HepG2 (cell line): ENCODE data around the gene NAT14. TPM values are rescaled to one million over a fixed set of nuclear protein-coding genes. Genes with fewer than 3 reads are reported as not detected.

ENCODE experiments used
- AGO2 ChIP-seq: fragments of 200-400 bp; formaldehyde crosslinking; optimal IDR thresholded peaks from 2 replicates; pipeline ENCODE3; 2017; ENCODE audit warnings: mild to moderate bottlenecking, low read depth, low read length, moderate library complexity
- ARID3A ChIP-seq: IDR thresholded peaks from 2 replicates; pipeline ENCODE4 v1.6.1; 2012; ENCODE audit warnings: low read depth, low read length, improper control_type of control experiment
- CSRNP2 ChIP-seq: sonication (generic); formaldehyde crosslinking; conservative IDR thresholded peaks from 2 replicates; pipeline ENCODE4 v1.8.0; 2022; ENCODE audit warnings: low read depth, missing genetic modification reagents
- DNMT3B ChIP-seq: conservative IDR thresholded peaks from 2 replicates; pipeline ENCODE4 v1.6.1; 2016; ENCODE audit warnings: missing biosample characterization, control low read depth
- GMEB1 ChIP-seq: sonication (generic); formaldehyde crosslinking; IDR thresholded peaks from 2 replicates; pipeline ENCODE4 v1.5.1; 2020; ENCODE audit warnings: missing genetic modification reagents, mild to moderate bottlenecking, borderline replicate concordance
- HNF4A ChIP-seq: sonication (generic); formaldehyde crosslinking; IDR thresholded peaks from 2 replicates; pipeline ENCODE4 v1.4.0; 2020; ENCODE audit warnings: missing genetic modification reagents
- KDM2A ChIP-seq: sonication (generic); formaldehyde crosslinking; IDR thresholded peaks from 2 replicates; pipeline ENCODE4 v1.4.0; 2020; ENCODE audit warnings: low read depth, missing genetic modification reagents, borderline replicate concordance
- NFRKB ChIP-seq: fragments of 450-650 bp; IDR thresholded peaks from 2 replicates; pipeline ENCODE4 v1.6.1; 2017
- SAP130 ChIP-seq: IDR thresholded peaks from 2 replicates; pipeline ENCODE4 v1.6.1; 2016; ENCODE audit warnings: low read depth
- SOX13 ChIP-seq, 3 experiments: fragments of 450-650 bp in 1 of 3; sonication (generic) in 1 of 3; formaldehyde crosslinking in 1 of 3; IDR thresholded peaks in 2 of 3; conservative IDR thresholded peaks in 1 of 3; 2 replicates each; pipeline versions ENCODE4 v1.5.0 to v1.6.1; 2016 to 2020; ENCODE audit warnings: antibody characterized with exemption in 1 of 3, mild to moderate bottlenecking in 1 of 3, missing compliant biosample characterization in 1 of 3, missing genetic modification reagents in 1 of 3, moderate library complexity in 1 of 3
- TAF15 ChIP-seq: fragments of 200-400 bp; formaldehyde crosslinking; IDR thresholded peaks from one replicate; pipeline ENCODE4 v1.6.1; 2018; ENCODE audit warnings: mild to moderate bottlenecking, low read depth, low read length; ENCODE audit not compliant: poor library complexity, severe bottlenecking
- TCF7L2 ChIP-seq: IDR thresholded peaks from 2 replicates; pipeline ENCODE4 v1.6.1; 2011; ENCODE audit warnings: mild to moderate bottlenecking, low read depth, low read length, moderate library complexity
- TEF ChIP-seq: sonication (generic); formaldehyde crosslinking; IDR thresholded peaks from 2 replicates; pipeline ENCODE4 v1.5.0; 2020; ENCODE audit warnings: missing genetic modification reagents
- YY1 ChIP-seq: IDR thresholded peaks from 2 replicates; pipeline ENCODE4 v1.6.1; 2011; ENCODE audit warnings: low read length, low read depth, moderate library complexity, mild to moderate bottlenecking; ENCODE audit not compliant: insufficient read depth, insufficient replicate concordance
- ZFY ChIP-seq: sonication (generic); formaldehyde crosslinking; IDR thresholded peaks from 2 replicates; pipeline ENCODE4 v1.4.0; 2020; ENCODE audit warnings: missing genetic modification reagents
- ZGPAT ChIP-seq: IDR thresholded peaks from 2 replicates; pipeline ENCODE4 v1.6.1; 2016; ENCODE audit warnings: mild to moderate bottlenecking
- ZKSCAN5 ChIP-seq: sonication (generic); formaldehyde crosslinking; IDR thresholded peaks from 2 replicates; pipeline ENCODE4 v1.5.1; 2020; ENCODE audit warnings: mild to moderate bottlenecking, missing genetic modification reagents
- ZNF639 ChIP-seq: conservative IDR thresholded peaks from 2 replicates; pipeline ENCODE4 v1.6.1; 2018; ENCODE audit warnings: missing genetic modification reagents
- ZNF7 ChIP-seq: IDR thresholded peaks from 2 replicates; pipeline ENCODE4 v1.6.1; 2016; ENCODE audit warnings: missing biosample characterization, missing genetic modification reagents
- ZNF713 ChIP-seq: sonication (generic); formaldehyde crosslinking; IDR thresholded peaks from 2 replicates; pipeline ENCODE4 v1.4.0; 2020; ENCODE audit warnings: mild to moderate bottlenecking, missing genetic modification reagents
- ZNF746 ChIP-seq: sonication (generic); formaldehyde crosslinking; IDR thresholded peaks from 2 replicates; pipeline ENCODE4 v1.8.0; 2022; ENCODE audit warnings: mild to moderate bottlenecking, missing genetic modification reagents
- ZNF761 ChIP-seq: sonication (generic); formaldehyde crosslinking; conservative IDR thresholded peaks from 2 replicates; pipeline ENCODE4 v1.4.0; 2020; ENCODE audit warnings: mild to moderate bottlenecking, missing genetic modification reagents
- polyA plus RNA-seq, 8 experiments: library from polyadenylated mRNA; depleted of rRNA in 3 of 8; stranded (reverse) in 7 of 8; unstranded in 1 of 8; fragments of >200 nt; fragmentation: Illumina TruSeq in 4 of 8; extraction: Trizol in 4 of 8; gene quantifications; 2 replicates each; pipeline versions ENCODE4 v1.2.1 to v1.2.3, GENCODE V29; 2011 to 2016; ENCODE audit warnings: low read depth in 4 of 8, missing spikeins in 1 of 8, mixed read lengths in 1 of 8; ENCODE audit not compliant: insufficient read depth in 1 of 8
- total RNA-seq, 5 experiments: library from RNA; depleted of rRNA; stranded (reverse); fragments of >200 nt; fragmentation: Illumina TruSeq; extraction: Trizol; gene quantifications; 2 replicates each; pipeline ENCODE4 v1.2.3, GENCODE V29; 2016; ENCODE audit warnings: low read depth in 1 of 5

NAT14 gene
- total and polyA plus RNA-seq, 2 of the 13 experiments (the other 11 are each of a cell fraction or from before 2014, with no cell fraction given) = 20.7 to 22.3 TPM

GRCh38 chr19:55437410-55437809 is 47.6 kb upstream of the NAT14 start (continued):
- TF ChIP-seq ARID3A = no peak
- no peak; the same call in 1 of the 2 replicates for TF ChIP-seq ZGPAT (CRISPR knock-in tag)
- TF ChIP-seq YY1 = no peak
- TF ChIP-seq ZNF639 (CRISPR knock-in tag) = 0 out of 2 replicates have a peak, but pooled peaks have one; percentile 52
- no peak for TF ChIP-seq ZNF7
- TF ChIP-seq ZFY (CRISPR knock-in tag) = no peak
- peak; percentile 77; the same call in 1 of the 2 replicates for TF ChIP-seq DNMT3B (CRISPR knock-in tag)
- no peak for TF ChIP-seq TAF15
- TF ChIP-seq GMEB1 (CRISPR knock-in tag) = no peak
- TF ChIP-seq ZNF746 (CRISPR knock-in tag) = peak; percentile 52; the same call in 1 of the 2 replicates
- TF ChIP-seq HNF4A (CRISPR knock-in tag) = no peak
- TF ChIP-seq CSRNP2 (CRISPR knock-in tag) = no peak
- peak; percentile 70 for TF ChIP-seq SAP130 (CRISPR knock-in tag)
- no peak for TF ChIP-seq ZKSCAN5 (CRISPR knock-in tag)
- no peak for TF ChIP-seq NFRKB
- TF ChIP-seq KDM2A (CRISPR knock-in tag) = peak; percentile 74
- TF ChIP-seq ZNF713 = no peak
- no peak for TF ChIP-seq TEF (CRISPR knock-in tag)
- no peak for TF ChIP-seq TCF7L2
- no peak for TF ChIP-seq AGO2
- no peak for TF ChIP-seq ZNF761 (CRISPR knock-in tag)
- no peak for TF ChIP-seq SOX13 (IDR thresholded peaks at IDR 0.05)
- no peak for TF ChIP-seq SOX13 (CRISPR knock-in tag; conservative IDR thresholded peaks at IDR 0.05 in 1 of 2, IDR thresholded peaks at IDR 0.05 in 1 of 2)
